Measurements from ENCODE around the gene FBXO24. TPM values are rescaled to one million over a fixed set of nuclear protein-coding genes. Genes with fewer than 3 reads are reported as not detected.
"Not testable (repeated sequence)": the region's sequence is repeated elsewhere in the genome, so short reads cannot be mapped to it uniquely, and the experiment has no call there.

FBXO24 gene
- total RNA-seq, 1 experiment from 2014 or later, result 1.1 TPM

- intact Hi-C loops (cut with micrococcal nuclease), result no loop called here
- no peak for TF ChIP-seq CTCF (IDR thresholded peaks at IDR 0.05; ENCODE audit: unreplicated experiment)
- no TSS peak for BruUV-seq (replicated peaks)
- peaks cover 44% of the 10 kb centered on the region for H3K4me1 Mint-ChIP-seq (ENCODE audit: insufficient read depth, unreplicated experiment)
- POLR2A ChIA-PET, result interaction anchor here (0.6 to 3.2 kb wide), 11 partner anchors 7 to 627 kb away, joined by 3 to 23 read pairs (median 6); partner anchors contain the start of genes FBXO24, LRCH4, MOSPD3 and POP7
- H3K36me3 Mint-ChIP-seq (ENCODE audit: insufficient read depth, unreplicated experiment), result peaks cover 16% of the 10 kb centered on the region
- CTCF ChIA-PET, result interaction anchor here (0.5 to 5.4 kb wide), 5 partner anchors 10 to 155 kb away, joined by 3 to 52 read pairs (median 3); no protein-coding TSS in a partner anchor
- H3K9me3 Mint-ChIP-seq (ENCODE audit: unreplicated experiment), result no peaks in the 10 kb centered on the region
- H3K27me3 Mint-ChIP-seq (ENCODE audit: insufficient read depth, unreplicated experiment), result no peaks in the 10 kb centered on the region
- H3K4me3 Mint-ChIP-seq (ENCODE audit: unreplicated experiment), result no peak overlapping the region
- no peak for DNase-seq (ENCODE audit: unreplicated experiment)
- peak overlapping the region; percentile 78 for H3K27ac Mint-ChIP-seq (ENCODE audit: low read depth, unreplicated experiment)
These were observed 39.8 kb upstream of the FBXO24 start for GRCh38 chr7:100546129-100546925.

- BruUV-seq (replicated peaks), result no TSS peak
- POLR2A ChIA-PET, result interaction anchor here (1.5 to 3.2 kb wide), 2 partner anchors 8 to 41 kb away, joined by 4 to 23 read pairs; no protein-coding TSS in a partner anchor
- no peaks in the 10 kb centered on the region for H3K27me3 Mint-ChIP-seq (ENCODE audit: insufficient read depth, unreplicated experiment)
- peaks cover 40% of the 10 kb centered on the region for H3K4me1 Mint-ChIP-seq (ENCODE audit: insufficient read depth, unreplicated experiment)
- no peak for DNase-seq (ENCODE audit: unreplicated experiment)
- TF ChIP-seq CTCF (IDR thresholded peaks at IDR 0.05; ENCODE audit: unreplicated experiment), result no peak
- peaks cover 22% of the 10 kb centered on the region for H3K36me3 Mint-ChIP-seq (ENCODE audit: insufficient read depth, unreplicated experiment)
- H3K27ac Mint-ChIP-seq (ENCODE audit: low read depth, unreplicated experiment), result peak overlapping the region; percentile 78
- no peak overlapping the region for H3K4me3 Mint-ChIP-seq (ENCODE audit: unreplicated experiment)
- intact Hi-C loops (cut with micrococcal nuclease), result no loop called here
- no peaks in the 10 kb centered on the region for H3K9me3 Mint-ChIP-seq (ENCODE audit: unreplicated experiment)
- CTCF ChIA-PET, result interaction anchor here (0.5 to 5.4 kb wide), 5 partner anchors 12 to 154 kb away, joined by 3 to 52 read pairs (median 4); no protein-coding TSS in a partner anchor
These were observed 39.0 kb upstream of the FBXO24 start for GRCh38 chr7:100546926-100547800.

GRCh38 chr7:100547872-100548271 lies 38.3 kb upstream of the FBXO24 start:
- H3K27me3 Mint-ChIP-seq (ENCODE audit: insufficient read depth, unreplicated experiment), result no peaks in the 10 kb centered on the region
- no peaks in the 10 kb centered on the region for H3K9me3 Mint-ChIP-seq (ENCODE audit: unreplicated experiment)
- peaks cover 36% of the 10 kb centered on the region for H3K4me1 Mint-ChIP-seq (ENCODE audit: insufficient read depth, unreplicated experiment)
- intact Hi-C loops (cut with micrococcal nuclease), result no loop called here
- DNase-seq (ENCODE audit: unreplicated experiment), result no peak
- ChIA-PET CTCF (interaction anchor here (1.1 to 5.4 kb wide), 3 partner anchors 12 to 28 kb away, joined by 4 to 52 read pairs (median 14); no protein-coding TSS in a partner anchor), POLR2A (interaction anchor here (2.4 kb wide), 1 partner anchor 9 kb away, joined by 14 read pairs; the partner anchor contains the start of gene AGFG2)
- peaks cover 29% of the 10 kb centered on the region for H3K36me3 Mint-ChIP-seq (ENCODE audit: insufficient read depth, unreplicated experiment)
- no TSS peak for BruUV-seq (replicated peaks)
- peak overlapping the region; percentile 78 for H3K27ac Mint-ChIP-seq (ENCODE audit: low read depth, unreplicated experiment)
- H3K4me3 Mint-ChIP-seq (ENCODE audit: unreplicated experiment), result no peak overlapping the region
- TF ChIP-seq CTCF (IDR thresholded peaks at IDR 0.05; ENCODE audit: unreplicated experiment), result no peak

- intact Hi-C loops (cut with micrococcal nuclease), result not testable (repeated sequence)
These were observed 37.7 kb upstream of the FBXO24 start for GRCh38 chr7:100548446-100548845.

More at GRCh38 chr7:100548446-100548845, 37.7 kb upstream of the FBXO24 start:
- not testable (repeated sequence) for H3K27ac Mint-ChIP-seq (ENCODE audit: low read depth, unreplicated experiment); DNase-seq (ENCODE audit: unreplicated experiment); H3K9me3 Mint-ChIP-seq (ENCODE audit: unreplicated experiment); H3K27me3 Mint-ChIP-seq (ENCODE audit: insufficient read depth, unreplicated experiment); BruUV-seq (replicated peaks); H3K4me3 Mint-ChIP-seq (ENCODE audit: unreplicated experiment)
- H3K36me3 Mint-ChIP-seq (ENCODE audit: insufficient read depth, unreplicated experiment), result peaks cover 35% of the 10 kb centered on the region
- ChIA-PET POLR2A (interaction anchor here (1.4 to 2.4 kb wide), 2 partner anchors 9 to 120 kb away, joined by 4 to 14 read pairs; partner anchors contain the start of genes AGFG2 and ZCWPW1), CTCF (interaction anchor here (1.1 to 5.4 kb wide), 4 partner anchors 11 to 66 kb away, joined by 3 to 52 read pairs (median 10); no protein-coding TSS in a partner anchor)
- H3K4me1 Mint-ChIP-seq (ENCODE audit: insufficient read depth, unreplicated experiment), result peaks cover 36% of the 10 kb centered on the region
